K562 (cell line): ENCODE results near the gene MAP3K20. TPM values are rescaled to one million over a fixed set of nuclear protein-coding genes. Genes with fewer than 3 reads are reported as not detected.
A peak's percentile ranks its signal among the peaks of the same experiment; 100 is the strongest.

Source experiments
- CBFA2T3 ChIP-seq: fragments of 450-650 bp; IDR thresholded peaks from 2 replicates; pipeline ENCODE4 v1.6.1; 2017
- ETV5 ChIP-seq: sonication (generic); formaldehyde crosslinking; IDR thresholded peaks from 2 replicates; pipeline ENCODE4 v1.4.0; 2020; ENCODE audit warnings: low read depth, mild to moderate bottlenecking, missing genetic modification reagents
- FOXK2 ChIP-seq, 2 experiments: fragments of 450-650 bp; IDR thresholded peaks in 1 of 2; conservative IDR thresholded peaks in 1 of 2; 2 replicates each; pipeline ENCODE4 v1.6.1; 2016; ENCODE audit warnings: low read depth in 2 of 2, mild to moderate bottlenecking in 1 of 2
- GATA2 ChIP-seq: sonication (generic); formaldehyde crosslinking; IDR thresholded peaks from 2 replicates; pipeline ENCODE4 v1.4.0; 2020; ENCODE audit warnings: mild to moderate bottlenecking, missing genetic modification reagents
- NCOA2 ChIP-seq, 2 experiments: fragments of 450-650 bp; IDR thresholded peaks; 2 replicates each; pipeline ENCODE4 v1.6.1; 2018; ENCODE audit warnings: mild to moderate bottlenecking in 2 of 2, moderate library complexity in 1 of 2; ENCODE audit not compliant: partially characterized antibody in 2 of 2
- PML ChIP-seq: IDR thresholded peaks from 2 replicates; pipeline ENCODE4 v1.6.1; 2012; ENCODE audit warnings: low read length, inconsistent platforms
- SMAD3 ChIP-seq: fragments of 450-650 bp; formaldehyde crosslinking; conservative IDR thresholded peaks from 2 replicates; pipeline ENCODE4 v1.4.0; 2020; ENCODE audit warnings: mild to moderate bottlenecking
- TRIM24 ChIP-seq, 2 experiments: fragments of 450-650 bp; IDR thresholded peaks; 2 replicates each; pipeline ENCODE4 v1.6.1; 2016
- WHSC1 ChIP-seq: IDR thresholded peaks from one replicate; pipeline ENCODE4 v1.6.1; 2012; ENCODE audit warnings: low read length, control low read depth, inconsistent platforms
- XRCC5 ChIP-seq: fragments of 200-400 bp; formaldehyde crosslinking; IDR thresholded peaks from 2 replicates; pipeline ENCODE4 v1.6.1; 2017; ENCODE audit warnings: low read depth, mild to moderate bottlenecking, low read length
- ZNF217 ChIP-seq: sonication (generic); formaldehyde crosslinking; IDR thresholded peaks from 2 replicates; pipeline ENCODE4 v1.8.0; 2022; ENCODE audit warnings: mild to moderate bottlenecking, missing genetic modification reagents
- ZNF785 ChIP-seq: fragments of 250-450 bp; sonication (Bioruptor Pico); IDR thresholded peaks from 2 replicates; pipeline ENCODE4 v1.4.0; 2020; ENCODE audit warnings: mild to moderate bottlenecking
- polyA plus RNA-seq, 8 experiments: library from polyadenylated mRNA; depleted of rRNA in 4 of 8; stranded (reverse) in 5 of 8; unstranded in 3 of 8; fragments of >200 nt; fragmentation: Nextera tagmentation in 2 of 8; fragmentation: Illumina TruSeq in 1 of 8; extraction: Ambion mirVana in 2 of 8; extraction: Trizol in 1 of 8; gene quantifications; 2 replicates each; pipeline versions ENCODE4 v1.2.1 to v1.2.3, GENCODE V29; 2011 to 2014; ENCODE audit warnings: inconsistent platforms in 1 of 8, missing spikeins in 1 of 8
- total RNA-seq, 7 experiments: library from RNA; depleted of rRNA in 6 of 7; stranded (reverse); fragments of >200 nt in 6 of 7; fragmentation: Illumina TruSeq in 2 of 7; extraction: Trizol in 2 of 7; gene quantifications; 2 replicates each; pipeline versions ENCODE4 v1.2.1 to v1.2.3, GENCODE V29; 2011 to 2021; ENCODE audit warnings: low replicate concordance in 1 of 7
- TF ChIP-seq, protein P1 (sequence below): sonication (generic); formaldehyde crosslinking; IDR thresholded peaks from 2 replicates; pipeline ENCODE4 v1.8.0; 2023; ENCODE audit warnings: mild to moderate bottlenecking, missing genetic modification reagents
- TF ChIP-seq, protein P2 (sequence below): fragments of 150-350 bp; conservative IDR thresholded peaks from 2 replicates; pipeline ENCODE4 v1.6.1; 2014; ENCODE audit warnings: low read length

MAP3K20 gene
- total and polyA plus RNA-seq, 9 of the 15 experiments (the other 6 are each of a cell fraction or from before 2014, with no cell fraction given), result 9.8 to 34.2 (median 27.3) TPM

DNA sequence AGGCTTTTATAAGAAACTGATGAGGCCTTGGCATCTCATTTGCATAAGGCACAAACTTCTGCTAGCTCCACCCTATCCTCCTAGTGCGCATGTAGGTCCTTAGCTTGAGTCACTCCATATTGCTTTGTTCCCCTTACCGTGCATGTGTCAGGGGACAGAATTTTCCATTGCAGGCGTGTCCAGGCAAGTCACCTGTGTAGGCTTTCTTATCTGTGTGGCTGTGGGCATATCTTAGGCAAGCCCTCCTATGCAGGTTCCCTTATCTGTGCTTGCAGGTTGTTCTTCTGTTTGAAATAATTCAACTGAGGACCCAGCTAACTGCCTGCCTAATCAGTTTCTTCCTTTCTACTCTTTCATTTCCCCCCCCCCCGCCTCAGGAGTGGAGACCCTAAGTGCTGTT lies 215.8 kb downstream of the MAP3K20 start (continued):
- TF ChIP-seq GATA2 (CRISPR knock-in tag) (peak; percentile 45; the same call in 1 of the 2 replicates), XRCC5 (no peak), PML (no peak), ETV5 (CRISPR knock-in tag) (no peak), TRIM24 (IDR thresholded peaks at IDR 0.05) (peak; percentile 94 to 96), SMAD3 (CRISPR knock-in tag) (no peak), FOXK2 (conservative IDR thresholded peaks at IDR 0.05 in 1 of 2, IDR thresholded peaks at IDR 0.05 in 1 of 2; ENCODE audit: low read depth in 2 of 2) (no peak), WHSC1 (no peak), ZNF785 (CRISPR knock-in tag) (no peak), CBFA2T3 (peak; percentile 91), NCOA2 (IDR thresholded peaks at IDR 0.05; ENCODE audit: partially characterized antibody in 2 of 2) (no peak), ZNF217 (no peak)
- TF ChIP-seq, protein P1, sequence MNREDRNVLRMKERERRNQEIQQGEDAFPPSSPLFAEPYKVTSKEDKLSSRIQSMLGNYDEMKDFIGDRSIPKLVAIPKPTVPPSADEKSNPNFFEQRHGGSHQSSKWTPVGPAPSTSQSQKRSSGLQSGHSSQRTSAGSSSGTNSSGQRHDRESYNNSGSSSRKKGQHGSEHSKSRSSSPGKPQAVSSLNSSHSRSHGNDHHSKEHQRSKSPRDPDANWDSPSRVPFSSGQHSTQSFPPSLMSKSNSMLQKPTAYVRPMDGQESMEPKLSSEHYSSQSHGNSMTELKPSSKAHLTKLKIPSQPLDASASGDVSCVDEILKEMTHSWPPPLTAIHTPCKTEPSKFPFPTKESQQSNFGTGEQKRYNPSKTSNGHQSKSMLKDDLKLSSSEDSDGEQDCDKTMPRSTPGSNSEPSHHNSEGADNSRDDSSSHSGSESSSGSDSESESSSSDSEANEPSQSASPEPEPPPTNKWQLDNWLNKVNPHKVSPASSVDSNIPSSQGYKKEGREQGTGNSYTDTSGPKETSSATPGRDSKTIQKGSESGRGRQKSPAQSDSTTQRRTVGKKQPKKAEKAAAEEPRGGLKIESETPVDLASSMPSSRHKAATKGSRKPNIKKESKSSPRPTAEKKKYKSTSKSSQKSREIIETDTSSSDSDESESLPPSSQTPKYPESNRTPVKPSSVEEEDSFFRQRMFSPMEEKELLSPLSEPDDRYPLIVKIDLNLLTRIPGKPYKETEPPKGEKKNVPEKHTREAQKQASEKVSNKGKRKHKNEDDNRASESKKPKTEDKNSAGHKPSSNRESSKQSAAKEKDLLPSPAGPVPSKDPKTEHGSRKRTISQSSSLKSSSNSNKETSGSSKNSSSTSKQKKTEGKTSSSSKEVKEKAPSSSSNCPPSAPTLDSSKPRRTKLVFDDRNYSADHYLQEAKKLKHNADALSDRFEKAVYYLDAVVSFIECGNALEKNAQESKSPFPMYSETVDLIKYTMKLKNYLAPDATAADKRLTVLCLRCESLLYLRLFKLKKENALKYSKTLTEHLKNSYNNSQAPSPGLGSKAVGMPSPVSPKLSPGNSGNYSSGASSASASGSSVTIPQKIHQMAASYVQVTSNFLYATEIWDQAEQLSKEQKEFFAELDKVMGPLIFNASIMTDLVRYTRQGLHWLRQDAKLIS (CRISPR knock-in tag), result no peak
- TF ChIP-seq, protein P2, sequence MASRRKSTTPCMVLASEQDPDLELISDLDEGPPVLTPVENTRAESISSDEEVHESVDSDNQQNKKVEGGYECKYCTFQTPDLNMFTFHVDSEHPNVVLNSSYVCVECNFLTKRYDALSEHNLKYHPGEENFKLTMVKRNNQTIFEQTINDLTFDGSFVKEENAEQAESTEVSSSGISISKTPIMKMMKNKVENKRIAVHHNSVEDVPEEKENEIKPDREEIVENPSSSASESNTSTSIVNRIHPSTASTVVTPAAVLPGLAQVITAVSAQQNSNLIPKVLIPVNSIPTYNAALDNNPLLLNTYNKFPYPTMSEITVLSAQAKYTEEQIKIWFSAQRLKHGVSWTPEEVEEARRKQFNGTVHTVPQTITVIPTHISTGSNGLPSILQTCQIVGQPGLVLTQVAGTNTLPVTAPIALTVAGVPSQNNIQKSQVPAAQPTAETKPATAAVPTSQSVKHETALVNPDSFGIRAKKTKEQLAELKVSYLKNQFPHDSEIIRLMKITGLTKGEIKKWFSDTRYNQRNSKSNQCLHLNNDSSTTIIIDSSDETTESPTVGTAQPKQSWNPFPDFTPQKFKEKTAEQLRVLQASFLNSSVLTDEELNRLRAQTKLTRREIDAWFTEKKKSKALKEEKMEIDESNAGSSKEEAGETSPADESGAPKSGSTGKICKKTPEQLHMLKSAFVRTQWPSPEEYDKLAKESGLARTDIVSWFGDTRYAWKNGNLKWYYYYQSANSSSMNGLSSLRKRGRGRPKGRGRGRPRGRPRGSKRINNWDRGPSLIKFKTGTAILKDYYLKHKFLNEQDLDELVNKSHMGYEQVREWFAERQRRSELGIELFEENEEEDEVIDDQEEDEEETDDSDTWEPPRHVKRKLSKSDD, result no peak
